IPS-15b (cell line): ENCODE results near the gene MTRF1.

Source experiments
- H3K27me3 ChIP-seq: one replicate; pipeline ENCODE4 v1.6.1; 2013; ENCODE audit warnings: low read length; ENCODE audit not compliant: control insufficient read depth, insufficient read depth
- H3K36me3 ChIP-seq: one replicate; pipeline ENCODE4 v1.6.1; 2013; ENCODE audit warnings: low read length; ENCODE audit not compliant: control insufficient read depth, insufficient read depth
- H3K4me1 ChIP-seq: one replicate; pipeline ENCODE4 v1.6.1; 2013; ENCODE audit warnings: mild to moderate bottlenecking, low read length; ENCODE audit not compliant: control insufficient read depth, insufficient read depth
- H3K4me3 ChIP-seq: one replicate; pipeline ENCODE4 v1.5.1; 2013; ENCODE audit warnings: low read depth, low read length
- H3K9ac ChIP-seq: one replicate; pipeline ENCODE4 v1.6.1; 2013; ENCODE audit warnings: low read depth, mild to moderate bottlenecking, low read length
- H3K9me3 ChIP-seq: one replicate; pipeline ENCODE4 v1.6.1; 2013; ENCODE audit warnings: mild to moderate bottlenecking, low read length; ENCODE audit not compliant: control insufficient read depth, insufficient read depth

Gene MTRF1

GRCh38 chr13:41274881-41275280, 11.5 kb upstream of the MTRF1 start:
- H3K9ac ChIP-seq = no peak overlapping the region
- no peaks in the 10 kb centered on the region for H3K27me3 ChIP-seq
- H3K4me1 ChIP-seq = peaks cover 19% of the 10 kb centered on the region
- H3K9me3 ChIP-seq = peaks cover under 1% of the 10 kb centered on the region
- no peak overlapping the region for H3K4me3 ChIP-seq
- H3K36me3 ChIP-seq = no peaks in the 10 kb centered on the region

- Histone ChIP-seq H3K4me3 (no peak overlapping the region), H3K9me3 (peaks cover 4% of the 10 kb centered on the region), H3K27me3 (no peaks in the 10 kb centered on the region), H3K4me1 (peaks cover 15% of the 10 kb centered on the region), H3K36me3 (no peaks in the 10 kb centered on the region), H3K9ac (no peak overlapping the region)
Observed at GRCh38 chr13:41273831-41274441, 10.6 kb upstream of the MTRF1 start.

- Histone ChIP-seq H3K9me3 (peaks cover 6% of the 10 kb centered on the region), H3K27me3 (no peaks in the 10 kb centered on the region), H3K36me3 (no peaks in the 10 kb centered on the region), H3K4me3 (no peak overlapping the region), H3K4me1 (peaks cover 1% of the 10 kb centered on the region), H3K9ac (no peak overlapping the region)
Observed at GRCh38 chr13:41271456-41272285, 8.3 kb upstream of the MTRF1 start.

GRCh38 chr13:41268764-41269163, 5.4 kb upstream of the MTRF1 start:
- no peaks in the 10 kb centered on the region for H3K27me3 ChIP-seq
- H3K9me3 ChIP-seq = peaks cover 6% of the 10 kb centered on the region
- H3K4me3 ChIP-seq = no peak overlapping the region
- H3K9ac ChIP-seq = no peak overlapping the region
- H3K4me1 ChIP-seq = no peaks in the 10 kb centered on the region
- H3K36me3 ChIP-seq = no peaks in the 10 kb centered on the region

GRCh38 chr13:41267106-41267505, 3.7 kb upstream of the MTRF1 start:
- Histone ChIP-seq H3K9me3 (peaks cover 6% of the 10 kb centered on the region), H3K36me3 (no peaks in the 10 kb centered on the region), H3K27me3 (no peaks in the 10 kb centered on the region), H3K4me3 (no peak overlapping the region), H3K9ac (no peak overlapping the region), H3K4me1 (no peaks in the 10 kb centered on the region)

- Histone ChIP-seq H3K9me3 (no peaks in the 10 kb centered on the region), H3K9ac (no peak overlapping the region), H3K36me3 (peaks cover 3% of the 10 kb centered on the region), H3K27me3 (no peaks in the 10 kb centered on the region), H3K4me1 (no peaks in the 10 kb centered on the region), H3K4me3 (no peak overlapping the region)
Observed at GRCh38 chr13:41259875-41260501, 3.4 kb downstream of the MTRF1 start.

GRCh38 chr13:41257535-41257934, 5.8 kb downstream of the MTRF1 start:
- Histone ChIP-seq H3K4me1 (no peaks in the 10 kb centered on the region), H3K36me3 (peaks cover 3% of the 10 kb centered on the region), H3K27me3 (no peaks in the 10 kb centered on the region), H3K9me3 (no peaks in the 10 kb centered on the region), H3K4me3 (no peak overlapping the region), H3K9ac (no peak overlapping the region)

GRCh38 chr13:41254902-41255301, 8.5 kb downstream of the MTRF1 start:
- Histone ChIP-seq H3K4me1 (no peaks in the 10 kb centered on the region), H3K36me3 (no peaks in the 10 kb centered on the region), H3K9ac (no peak overlapping the region), H3K9me3 (no peaks in the 10 kb centered on the region), H3K4me3 (no peak overlapping the region), H3K27me3 (no peaks in the 10 kb centered on the region)

- Histone ChIP-seq H3K9me3 (no peaks in the 10 kb centered on the region), H3K27me3 (no peaks in the 10 kb centered on the region), H3K9ac (no peak overlapping the region), H3K4me1 (no peaks in the 10 kb centered on the region), H3K4me3 (no peak overlapping the region), H3K36me3 (no peaks in the 10 kb centered on the region)
Observed at GRCh38 chr13:41250993-41251392, 12.4 kb downstream of the MTRF1 start.

- Histone ChIP-seq H3K36me3 (no peaks in the 10 kb centered on the region), H3K9ac (no peak overlapping the region), H3K4me3 (no peak overlapping the region), H3K27me3 (no peaks in the 10 kb centered on the region), H3K4me1 (no peaks in the 10 kb centered on the region), H3K9me3 (no peaks in the 10 kb centered on the region)
Observed at GRCh38 chr13:41246969-41247680, 16.3 kb downstream of the MTRF1 start.

GRCh38 chr13:41244556-41244955, 18.8 kb downstream of the MTRF1 start:
- Histone ChIP-seq H3K9ac (no peak overlapping the region), H3K4me1 (no peaks in the 10 kb centered on the region), H3K4me3 (no peak overlapping the region), H3K36me3 (no peaks in the 10 kb centered on the region), H3K27me3 (no peaks in the 10 kb centered on the region), H3K9me3 (no peaks in the 10 kb centered on the region)
